Ascending aorta (tissue), 2 donors: ENCODE measurements around the gene FOXO1. TPM values are rescaled to one million over a fixed set of nuclear protein-coding genes. Genes with fewer than 3 reads are reported as not detected.

Experiments used
- DNase-seq, 2 donors: peaks; one replicate each; pipeline ENCODE4 v3.0.0-alpha.2; 2019; ENCODE audit warnings: low spot score in 2 of 2
- H3K27ac ChIP-seq, 2 donors: fragments of 200-600 bp; sonication (generic); one replicate each; pipeline ENCODE4 v1.5.1; 2016 to 2017; ENCODE audit warnings: mild to moderate bottlenecking in 1 of 2
- H3K27me3 ChIP-seq: fragments of 200-600 bp; sonication (generic); one replicate; pipeline ENCODE4 v1.5.1; 2017
- H3K36me3 ChIP-seq, 2 donors: fragments of 200-600 bp; sonication (generic); one replicate each; pipeline ENCODE4 v1.5.1; 2016
- H3K4me1 ChIP-seq, 2 donors: fragments of 200-600 bp; sonication (generic); one replicate each; pipeline ENCODE4 v1.5.1; 2016 to 2017; ENCODE audit warnings: mild to moderate bottlenecking in 1 of 2
- H3K4me3 ChIP-seq, 2 donors: fragments of 200-600 bp; sonication (generic); one replicate each; pipeline ENCODE4 v1.5.1; 2016 to 2017; ENCODE audit warnings: mild to moderate bottlenecking in 1 of 2
- H3K9me3 ChIP-seq, 2 donors: fragments of 200-600 bp; sonication (generic); one replicate each; pipeline ENCODE4 v1.5.1; 2016
- intact Hi-C: fragments of 100-400 bp; cut with DNase I; formaldehyde crosslinking; loops from one replicate; pipeline ENCODE4 v1.15.1; 2023
- total RNA-seq: library from RNA; depleted of rRNA; stranded (reverse); fragments of >200 nt; gene quantifications from one replicate; pipeline ENCODE4 v1.1.0, GENCODE V29; 2016
- TF ChIP-seq, protein P1 (sequence below), 3 experiments: fragments of 200-600 bp in 2 of 3; fragments of 450-650 bp in 1 of 3; sonication (generic) in 2 of 3; IDR thresholded peaks; one replicate each; pipeline ENCODE4 v1.5.1; 2016 to 2019; ENCODE audit warnings: antibody characterized with exemption in 3 of 3, mild to moderate bottlenecking in 1 of 3, moderate library complexity in 1 of 3

FOXO1 gene
- total RNA-seq, 1 donor from 2014 or later: 65.1 TPM

DNA sequence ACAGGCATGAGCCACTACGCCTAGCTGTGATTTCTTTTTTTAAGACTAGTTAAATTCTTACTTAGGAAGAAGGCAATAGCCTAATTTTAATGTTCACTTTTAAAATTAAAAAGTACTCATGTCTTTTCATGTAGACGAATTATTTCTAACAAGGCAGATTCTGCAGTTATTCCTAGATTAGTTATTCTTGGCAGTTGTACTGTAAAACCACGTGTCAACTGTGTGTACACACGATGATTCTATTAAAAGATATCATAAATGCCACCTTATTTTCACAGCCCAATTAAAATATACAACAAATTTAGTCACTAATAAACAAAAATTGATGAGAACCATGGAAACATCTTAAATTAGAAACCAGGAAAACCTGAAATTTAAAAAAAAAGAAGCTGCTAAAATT, 10.6 kb upstream of the FOXO1 start:
- Histone ChIP-seq H3K36me3 (no peaks in the 10 kb centered on the region), H3K27me3 (no peaks in the 10 kb centered on the region), H3K4me1 (peaks cover 0 to 5% of the 10 kb centered on the region in 2 donors), H3K27ac (no peak overlapping the region), H3K9me3 (no peaks in the 10 kb centered on the region), H3K4me3 (no peak overlapping the region)
- intact Hi-C loops: no loop called here
- no peak for DNase-seq
- TF ChIP-seq, protein P1, sequence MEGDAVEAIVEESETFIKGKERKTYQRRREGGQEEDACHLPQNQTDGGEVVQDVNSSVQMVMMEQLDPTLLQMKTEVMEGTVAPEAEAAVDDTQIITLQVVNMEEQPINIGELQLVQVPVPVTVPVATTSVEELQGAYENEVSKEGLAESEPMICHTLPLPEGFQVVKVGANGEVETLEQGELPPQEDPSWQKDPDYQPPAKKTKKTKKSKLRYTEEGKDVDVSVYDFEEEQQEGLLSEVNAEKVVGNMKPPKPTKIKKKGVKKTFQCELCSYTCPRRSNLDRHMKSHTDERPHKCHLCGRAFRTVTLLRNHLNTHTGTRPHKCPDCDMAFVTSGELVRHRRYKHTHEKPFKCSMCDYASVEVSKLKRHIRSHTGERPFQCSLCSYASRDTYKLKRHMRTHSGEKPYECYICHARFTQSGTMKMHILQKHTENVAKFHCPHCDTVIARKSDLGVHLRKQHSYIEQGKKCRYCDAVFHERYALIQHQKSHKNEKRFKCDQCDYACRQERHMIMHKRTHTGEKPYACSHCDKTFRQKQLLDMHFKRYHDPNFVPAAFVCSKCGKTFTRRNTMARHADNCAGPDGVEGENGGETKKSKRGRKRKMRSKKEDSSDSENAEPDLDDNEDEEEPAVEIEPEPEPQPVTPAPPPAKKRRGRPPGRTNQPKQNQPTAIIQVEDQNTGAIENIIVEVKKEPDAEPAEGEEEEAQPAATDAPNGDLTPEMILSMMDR (IDR thresholded peaks at IDR 0.05): no peak

DNA sequence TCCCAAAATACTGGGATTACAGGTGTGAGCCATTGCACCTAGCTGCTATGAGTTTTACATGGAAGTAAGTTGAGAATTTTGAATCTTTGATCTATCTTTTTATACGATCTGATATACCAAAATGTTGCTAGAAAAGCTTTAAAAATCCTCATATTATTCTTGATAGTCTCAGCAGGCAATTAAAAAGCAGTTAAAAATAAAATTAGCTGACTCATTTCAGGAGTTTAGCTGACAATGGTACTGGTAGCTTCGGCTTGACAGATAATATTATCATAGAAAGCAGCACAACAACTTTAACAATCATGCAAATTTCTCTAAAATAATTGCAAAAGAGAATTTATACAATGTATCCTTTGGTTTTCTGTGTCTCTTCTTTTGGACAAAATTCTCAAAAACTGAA, 9.6 kb upstream of the FOXO1 start:
- H3K27ac ChIP-seq: no peak overlapping the region
- H3K36me3 ChIP-seq: no peaks in the 10 kb centered on the region
- H3K9me3 ChIP-seq: no peaks in the 10 kb centered on the region
- no peak overlapping the region for H3K4me3 ChIP-seq
- no peaks in the 10 kb centered on the region for H3K4me1 ChIP-seq
- H3K27me3 ChIP-seq: no peaks in the 10 kb centered on the region
- no peak for DNase-seq
- intact Hi-C loops: no loop called here
- TF ChIP-seq, protein P1 (IDR thresholded peaks at IDR 0.05): no peak

DNA sequence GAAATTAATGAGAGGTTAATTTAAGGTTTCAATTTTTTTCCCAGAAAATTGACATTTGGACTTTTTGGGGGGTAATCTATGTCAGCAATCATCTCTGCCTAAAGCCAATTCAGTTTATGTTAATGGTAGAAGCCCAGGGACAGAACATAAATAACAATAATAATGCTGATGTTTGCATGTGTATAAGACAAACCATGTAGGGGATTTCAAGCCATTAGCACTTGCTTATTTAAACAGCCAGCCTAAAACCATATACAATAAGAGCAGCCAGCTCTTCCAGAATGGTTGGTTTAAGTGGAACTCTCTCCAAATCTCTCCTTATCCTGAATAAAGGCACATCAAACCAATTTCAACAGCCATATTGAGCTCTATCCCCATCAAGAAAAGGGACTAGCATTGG, 7.0 kb upstream of the FOXO1 start:
- TF ChIP-seq, protein P1 (IDR thresholded peaks at IDR 0.05): no peak
- no peak for DNase-seq
- H3K27me3 ChIP-seq: no peaks in the 10 kb centered on the region
- no peaks in the 10 kb centered on the region for H3K36me3 ChIP-seq
- no peak overlapping the region for H3K4me3 ChIP-seq
- intact Hi-C loops: no loop called here
- peaks cover 0 to 3% of the 10 kb centered on the region in 2 donors for H3K4me1 ChIP-seq
- H3K27ac ChIP-seq: no peak overlapping the region
- no peaks in the 10 kb centered on the region for H3K9me3 ChIP-seq

DNA sequence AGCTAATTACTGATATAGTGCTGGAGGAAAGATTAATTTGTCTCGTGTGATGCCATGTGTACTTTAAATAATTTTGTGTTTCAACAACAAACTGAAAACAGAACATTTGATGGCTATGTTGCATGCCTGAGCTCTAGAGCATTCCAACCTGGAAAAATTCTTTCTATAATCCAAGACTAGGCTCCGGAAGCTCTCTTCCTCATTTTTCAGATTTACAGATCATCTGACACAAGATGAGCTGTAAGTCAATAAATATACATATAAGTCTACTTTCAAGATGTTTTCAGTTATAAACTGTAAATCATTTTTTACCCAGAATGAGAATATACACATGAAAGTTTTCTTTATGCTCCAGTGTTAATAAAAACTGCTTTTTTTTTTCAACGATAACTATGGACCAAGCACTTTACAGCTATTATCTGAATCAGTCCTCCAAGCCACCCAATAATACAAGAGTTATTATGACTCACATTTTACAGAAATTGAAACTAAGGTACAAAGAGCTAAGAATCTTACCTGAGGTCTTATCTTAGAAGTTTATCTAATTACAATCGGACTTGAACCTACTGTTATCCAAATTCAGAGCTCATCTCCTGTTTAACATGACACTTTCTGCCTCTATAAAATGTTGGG, 6.4 kb upstream of the FOXO1 start:
- TF ChIP-seq, protein P1 (IDR thresholded peaks at IDR 0.05): no peak
- DNase-seq: no peak
- H3K9me3 ChIP-seq: no peaks in the 10 kb centered on the region
- intact Hi-C loops: no loop called here
- no peaks in the 10 kb centered on the region for H3K36me3 ChIP-seq
- peaks cover 0 to 8% of the 10 kb centered on the region in 2 donors for H3K4me1 ChIP-seq
- H3K27ac ChIP-seq: no peak overlapping the region
- no peak overlapping the region for H3K4me3 ChIP-seq
- H3K27me3 ChIP-seq: no peaks in the 10 kb centered on the region

DNA sequence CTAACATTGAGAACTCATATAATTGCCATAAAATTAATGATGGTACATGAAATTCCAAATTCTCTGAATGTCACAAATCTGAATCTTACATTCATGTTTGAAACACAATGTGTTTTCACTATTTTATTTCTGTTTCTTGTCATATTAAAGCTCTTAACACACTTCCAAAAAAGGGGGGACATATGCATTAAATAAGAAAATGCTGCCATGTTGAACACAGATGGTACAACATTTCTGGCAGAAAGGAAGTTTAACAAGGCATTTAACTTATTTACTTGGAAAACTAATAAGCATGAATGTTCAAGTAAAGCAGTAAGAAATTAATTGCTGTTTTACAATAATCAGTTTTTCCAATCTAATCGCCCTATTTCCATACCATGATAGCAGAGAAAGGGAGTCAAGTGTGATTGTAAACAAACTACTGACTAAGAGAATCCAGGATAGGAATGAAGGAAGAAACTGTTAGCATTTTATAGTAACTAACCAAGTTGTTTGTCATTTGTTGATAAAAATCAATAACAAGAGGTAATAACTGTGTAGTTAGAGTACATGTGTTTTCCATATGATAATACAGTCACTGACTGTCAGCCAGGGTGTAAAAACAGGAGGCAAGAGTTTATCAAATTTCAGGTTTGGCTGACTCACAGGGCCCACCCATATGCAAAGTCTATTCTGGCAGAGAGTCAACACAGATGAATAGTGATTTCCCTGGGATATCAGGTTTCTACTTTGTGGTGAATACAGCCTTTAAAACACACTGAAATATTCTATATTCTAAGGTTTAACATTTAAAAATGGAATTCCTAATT, 5.7 kb upstream of the FOXO1 start:
- peaks cover 0 to 10% of the 10 kb centered on the region in 2 donors for H3K4me1 ChIP-seq
- intact Hi-C loops: no loop called here
- DNase-seq: no peak
- no peak overlapping the region for H3K4me3 ChIP-seq
- H3K27me3 ChIP-seq: no peaks in the 10 kb centered on the region
- TF ChIP-seq, protein P1 (IDR thresholded peaks at IDR 0.05): no peak
- H3K9me3 ChIP-seq: no peaks in the 10 kb centered on the region
- H3K27ac ChIP-seq: no peak overlapping the region
- H3K36me3 ChIP-seq: no peaks in the 10 kb centered on the region
